Testis (tissue), 2 donors: ENCODE measurements around the gene STOX2.

ENCODE experiments used
- POLR2A ChIP-seq: fragments of 450-650 bp; IDR thresholded peaks from one replicate; pipeline ENCODE4 v1.6.1; 2017; ENCODE audit warnings: antibody characterized with exemption, mild to moderate bottlenecking, moderate library complexity
- TF ChIP-seq, protein P1 (sequence below), 3 experiments: fragments of 450-650 bp in 2 of 3; fragments of 200-600 bp in 1 of 3; sonication (generic) in 1 of 3; IDR thresholded peaks; one replicate each; pipeline ENCODE4 v1.5.1; 2016 to 2019; ENCODE audit warnings: antibody characterized with exemption in 3 of 3, mild to moderate bottlenecking in 2 of 3, moderate library complexity in 1 of 3

DNA sequence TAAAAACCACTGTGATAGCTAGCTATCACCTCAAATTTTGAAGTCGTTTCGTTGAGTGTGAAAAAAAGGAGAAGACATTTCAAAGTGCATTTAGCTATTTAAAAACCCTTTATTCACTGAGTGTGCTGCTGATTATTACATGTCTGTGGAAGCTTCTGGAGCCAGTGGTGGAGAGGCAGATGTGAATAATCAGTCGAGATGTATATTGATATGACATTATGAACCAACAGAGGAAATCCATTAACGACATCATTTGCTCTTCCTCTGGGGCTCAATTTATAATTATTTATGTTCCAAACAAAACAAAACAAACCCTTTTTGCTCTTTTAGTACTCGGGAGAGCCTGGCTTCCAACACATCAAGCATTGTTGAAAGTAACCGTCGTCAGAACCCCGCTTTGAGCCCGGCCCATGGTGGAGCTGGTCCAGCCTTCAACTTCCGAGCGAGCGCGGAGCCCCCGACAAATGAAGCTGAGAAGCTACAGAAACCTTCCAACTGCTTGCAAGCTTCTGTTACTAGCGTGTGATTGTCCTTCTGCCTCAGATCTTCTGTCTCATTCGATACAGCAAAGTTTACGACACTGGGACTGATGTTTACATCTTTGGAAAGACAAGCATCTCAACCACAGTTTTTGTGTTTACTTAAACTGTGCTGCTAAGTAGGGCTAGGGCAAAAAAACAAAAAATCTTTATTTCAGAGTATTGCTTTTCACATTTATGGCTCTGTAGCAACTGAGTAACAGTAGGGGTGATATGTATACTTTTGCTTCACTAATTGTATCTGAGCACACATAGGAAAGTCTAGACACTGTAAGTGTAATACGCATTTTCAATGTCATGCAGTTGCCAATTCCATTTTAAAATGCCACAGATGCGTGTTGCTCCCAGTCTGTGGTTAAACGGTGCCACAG, 111.9 kb downstream of the STOX2 start:
- TF ChIP-seq, protein P1, sequence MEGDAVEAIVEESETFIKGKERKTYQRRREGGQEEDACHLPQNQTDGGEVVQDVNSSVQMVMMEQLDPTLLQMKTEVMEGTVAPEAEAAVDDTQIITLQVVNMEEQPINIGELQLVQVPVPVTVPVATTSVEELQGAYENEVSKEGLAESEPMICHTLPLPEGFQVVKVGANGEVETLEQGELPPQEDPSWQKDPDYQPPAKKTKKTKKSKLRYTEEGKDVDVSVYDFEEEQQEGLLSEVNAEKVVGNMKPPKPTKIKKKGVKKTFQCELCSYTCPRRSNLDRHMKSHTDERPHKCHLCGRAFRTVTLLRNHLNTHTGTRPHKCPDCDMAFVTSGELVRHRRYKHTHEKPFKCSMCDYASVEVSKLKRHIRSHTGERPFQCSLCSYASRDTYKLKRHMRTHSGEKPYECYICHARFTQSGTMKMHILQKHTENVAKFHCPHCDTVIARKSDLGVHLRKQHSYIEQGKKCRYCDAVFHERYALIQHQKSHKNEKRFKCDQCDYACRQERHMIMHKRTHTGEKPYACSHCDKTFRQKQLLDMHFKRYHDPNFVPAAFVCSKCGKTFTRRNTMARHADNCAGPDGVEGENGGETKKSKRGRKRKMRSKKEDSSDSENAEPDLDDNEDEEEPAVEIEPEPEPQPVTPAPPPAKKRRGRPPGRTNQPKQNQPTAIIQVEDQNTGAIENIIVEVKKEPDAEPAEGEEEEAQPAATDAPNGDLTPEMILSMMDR (IDR thresholded peaks at IDR 0.05), result no peak
- TF ChIP-seq POLR2A, result no peak
